ENCODE data around the gene FOSL1.
A peak's percentile ranks its signal among the peaks of the same experiment; 100 is the strongest.

FOSL1 gene

GRCh38 chr11:65864706-65865471, 35.3 kb downstream of the FOSL1 start:
- DNase-seq (ENCODE audit: low read depth in 2 of 2, low spot score in 1 of 2): no peak

- no peak for DNase-seq (ENCODE audit: low read depth in 2 of 2, low spot score in 1 of 2)
Observed at GRCh38 chr11:65863889-65864705, 36.1 kb downstream of the FOSL1 start.

GRCh38 chr11:65862941-65863888, 37.0 kb downstream of the FOSL1 start:
- DNase-seq (ENCODE audit: low read depth in 2 of 2, low spot score in 1 of 2): no peak

GRCh38 chr11:65862191-65862735, 37.9 kb downstream of the FOSL1 start:
- no peak for DNase-seq (ENCODE audit: low read depth in 2 of 2, low spot score in 1 of 2)

GRCh38 chr11:65861533-65862183, 38.5 kb downstream of the FOSL1 start:
- no peak for DNase-seq (ENCODE audit: low read depth in 2 of 2, low spot score in 1 of 2)

GRCh38 chr11:65861165-65861505, 39.1 kb downstream of the FOSL1 start:
- DNase-seq (ENCODE audit: low read depth in 2 of 2, low spot score in 1 of 2): no peak

GRCh38 chr11:65860278-65861164, 39.7 kb downstream of the FOSL1 start, which contains the start of gene MUS81:
TSS of gene MUS81 (plus strand) at chr11:65860433. CDS start at chr11:65860754, 321 bp downstream.
- DNase-seq (ENCODE audit: low read depth in 2 of 2, low spot score in 1 of 2): peak; percentile 95 to 97

GRCh38 chr11:65859812-65860277, 40.3 kb downstream of the FOSL1 start:
- no peak for DNase-seq (ENCODE audit: low read depth in 2 of 2, low spot score in 1 of 2)

- peak; percentile 97 to 98 for DNase-seq (ENCODE audit: low read depth in 2 of 2, low spot score in 1 of 2)
Observed at GRCh38 chr11:65859095-65859811, 40.9 kb downstream of the FOSL1 start.

GRCh38 chr11:65858681-65859087, 41.5 kb downstream of the FOSL1 start:
- DNase-seq (ENCODE audit: low read depth in 2 of 2, low spot score in 1 of 2): no peak

- peak; percentile 84 to 93 for DNase-seq (ENCODE audit: low read depth in 2 of 2, low spot score in 1 of 2)
Observed at GRCh38 chr11:65857853-65858680, 42.1 kb downstream of the FOSL1 start, which contains the start of gene CFL1. TSS of gene CFL1 (minus strand) at chr11:65858180. CDS start at chr11:65858099, 81 bp downstream.

GRCh38 chr11:65857500-65857852, 42.7 kb downstream of the FOSL1 start:
- DNase-seq (ENCODE audit: low read depth in 2 of 2, low spot score in 1 of 2): peak; percentile 41 to 45

- peak; percentile 68 to 72 for DNase-seq (ENCODE audit: low read depth in 2 of 2, low spot score in 1 of 2)
Observed at GRCh38 chr11:65856689-65857499, 43.3 kb downstream of the FOSL1 start.

- no peak for DNase-seq (ENCODE audit: low read depth in 2 of 2, low spot score in 1 of 2)
Observed at GRCh38 chr11:65855927-65856363, 44.2 kb downstream of the FOSL1 start.

GRCh38 chr11:65854852-65855837, 45.0 kb downstream of the FOSL1 start:
- no peak for DNase-seq (ENCODE audit: low read depth in 2 of 2, low spot score in 1 of 2)
